DMS 273 (cell line): Measurements from ENCODE around the gene HHATL.

Experiments used
- DNase-seq: peaks from one replicate; lab custom pipeline; 2025; ENCODE audit not compliant: unreplicated experiment; lab: John Stamatoyannopoulos, UW

HHATL gene

GRCh38 chr3:42699511-42699971, 3.1 kb downstream of the HHATL start:
- DNase-seq = no peak

- DNase-seq = no peak
Observed at GRCh38 chr3:42698911-42699230, 3.7 kb downstream of the HHATL start.

GRCh38 chr3:42698216-42698910, 4.2 kb downstream of the HHATL start:
- no peak for DNase-seq

GRCh38 chr3:42697289-42698051, 5.1 kb downstream of the HHATL start:
- DNase-seq = no peak

GRCh38 chr3:42696356-42697288, 6.0 kb downstream of the HHATL start:
- DNase-seq = no peak

GRCh38 chr3:42694366-42694765, 8.2 kb downstream of the HHATL start:
- DNase-seq = no peak

- no peak for DNase-seq
Observed at GRCh38 chr3:42693530-42693930, 9.1 kb downstream of the HHATL start.

- no peak for DNase-seq
Observed at GRCh38 chr3:42692667-42693529, 9.7 kb downstream of the HHATL start.

GRCh38 chr3:42691816-42692666, 10.6 kb downstream of the HHATL start:
- no peak for DNase-seq

GRCh38 chr3:42690766-42691680, 11.6 kb downstream of the HHATL start:
- peak; percentile 10 for DNase-seq

- no peak for DNase-seq
Observed at GRCh38 chr3:42690191-42690590, 12.4 kb downstream of the HHATL start.

GRCh38 chr3:42689421-42690014, 13.1 kb downstream of the HHATL start:
- DNase-seq = no peak

- DNase-seq = no peak
Observed at GRCh38 chr3:42688487-42689420, 13.8 kb downstream of the HHATL start.

GRCh38 chr3:42688016-42688415, 14.6 kb downstream of the HHATL start:
- no peak for DNase-seq

- no peak for DNase-seq
Observed at GRCh38 chr3:42686832-42687650, 15.6 kb downstream of the HHATL start.
